Stimulated activated CD8-positive, alpha-beta memory T cell treated with anti-CD3 and anti-CD28 coated beads, Interleukin-7, amount 100 ng/mL, for 4 hours (primary cell): ENCODE measurements around the gene PBRM1.

Source experiments
- DNase-seq, 2 donors: peaks; one replicate each; pipeline ENCODE4 v3.0.0-alpha.2; 2020; ENCODE audit warnings: low read depth in 2 of 2

Gene PBRM1

GRCh38 chr3:52574056-52574965 is 111.4 kb downstream of the PBRM1 start:
- DNase-seq = no peak

- DNase-seq = no peak
These were observed 113.5 kb downstream of the PBRM1 start for GRCh38 chr3:52572221-52572620.

GRCh38 chr3:52570076-52570475 is 115.6 kb downstream of the PBRM1 start:
- no peak for DNase-seq

GRCh38 chr3:52568069-52568468 is 117.6 kb downstream of the PBRM1 start:
- no peak for DNase-seq

GRCh38 chr3:52563984-52564383 is 121.7 kb downstream of the PBRM1 start:
- no peak for DNase-seq

GRCh38 chr3:52561028-52561747 is 124.5 kb downstream of the PBRM1 start:
- DNase-seq = no peak

GRCh38 chr3:52558436-52558835 is 127.3 kb downstream of the PBRM1 start:
- DNase-seq = no peak

GRCh38 chr3:52557011-52557960 is 128.4 kb downstream of the PBRM1 start:
- DNase-seq = no peak

GRCh38 chr3:52555056-52555455 is 130.7 kb downstream of the PBRM1 start:
- DNase-seq = no peak

- DNase-seq = no peak
These were observed 131.5 kb downstream of the PBRM1 start for GRCh38 chr3:52554026-52554755.

GRCh38 chr3:52552089-52552488 is 133.6 kb downstream of the PBRM1 start:
- DNase-seq = no peak

- DNase-seq = no peak
These were observed 134.6 kb downstream of the PBRM1 start for GRCh38 chr3:52551118-52551517.

- DNase-seq = no peak
These were observed 138.6 kb downstream of the PBRM1 start for GRCh38 chr3:52547143-52547542.

GRCh38 chr3:52546111-52546901 is 139.4 kb downstream of the PBRM1 start:
- DNase-seq = no peak

- no peak for DNase-seq
These were observed 140.8 kb downstream of the PBRM1 start for GRCh38 chr3:52544937-52545336.

- no peak for DNase-seq
These were observed 144.7 kb downstream of the PBRM1 start for GRCh38 chr3:52541050-52541449.

- DNase-seq = no peak
These were observed 146.6 kb downstream of the PBRM1 start for GRCh38 chr3:52539010-52539653.

- DNase-seq = no peak
These were observed 147.8 kb downstream of the PBRM1 start for GRCh38 chr3:52537726-52538421.

- DNase-seq = no peak
These were observed 148.5 kb downstream of the PBRM1 start for GRCh38 chr3:52537165-52537620.
